Measurements from ENCODE around the gene MPHOSPH6. TPM values are rescaled to one million over a fixed set of nuclear protein-coding genes. Genes with fewer than 3 reads are reported as not detected.
"Not testable (repeated sequence)": the region's sequence is repeated elsewhere in the genome, so short reads cannot be mapped to it uniquely, and the experiment has no call there.

Gene MPHOSPH6
- total RNA-seq, 1 donor from 2014 or later: 46.6 TPM

GRCh38 chr16:82129881-82130280 lies 40.1 kb downstream of the MPHOSPH6 start:
- DNase-seq (ENCODE audit: low read depth): no peak
- TF ChIP-seq CTCF (conservative IDR thresholded peaks at IDR 0.05; ENCODE audit: low read depth, low read length): no peak
- H3K4me3 ChIP-seq (ENCODE audit: low read depth, low read length): no peak overlapping the region

DNA sequence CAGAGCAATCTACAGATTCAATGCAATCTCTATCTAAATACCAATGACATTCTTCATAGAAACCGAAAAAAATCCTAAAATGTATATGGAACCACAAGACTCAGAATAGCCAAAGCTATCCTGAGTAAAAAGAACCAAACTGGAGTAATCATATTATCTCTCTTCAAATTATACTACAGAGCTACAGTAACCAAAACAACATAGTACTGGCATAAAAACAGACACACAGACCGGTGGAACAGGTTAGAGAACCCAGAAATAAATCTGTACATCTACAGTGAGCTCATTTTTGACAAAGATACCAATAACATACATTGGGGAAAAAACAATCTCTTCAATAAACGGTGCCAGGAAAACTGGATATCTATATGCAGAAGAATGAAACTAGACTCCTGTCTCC lies 45.4 kb downstream of the MPHOSPH6 start:
- no peak for TF ChIP-seq CTCF (conservative IDR thresholded peaks at IDR 0.05; ENCODE audit: low read depth, low read length)
- no peak overlapping the region for H3K4me3 ChIP-seq (ENCODE audit: low read depth, low read length)
- DNase-seq (ENCODE audit: low read depth): no peak

DNA sequence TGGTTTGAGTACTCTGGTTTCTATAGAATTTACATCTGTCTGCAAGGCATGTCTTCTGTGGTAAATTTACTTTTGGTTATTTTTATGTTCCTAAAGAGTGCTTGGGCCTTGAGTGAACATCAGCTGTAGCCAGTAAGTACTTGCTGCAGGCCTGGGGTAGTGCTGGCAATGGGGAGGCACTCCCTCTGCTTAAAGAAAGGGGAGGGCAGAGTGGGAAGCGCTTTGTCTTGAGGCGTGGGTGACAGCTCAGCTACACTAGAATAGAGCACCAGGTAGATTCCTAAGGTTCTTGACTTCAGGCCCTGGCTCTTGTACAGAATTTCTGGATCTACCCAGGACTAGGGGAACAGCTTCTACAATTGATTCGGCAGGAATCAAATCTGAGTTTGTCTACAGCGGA lies 50.6 kb downstream of the MPHOSPH6 start:
- TF ChIP-seq CTCF (conservative IDR thresholded peaks at IDR 0.05; ENCODE audit: low read depth, low read length): no peak
- DNase-seq (ENCODE audit: low read depth): no peak
- no peak overlapping the region for H3K4me3 ChIP-seq (ENCODE audit: low read depth, low read length)

DNA sequence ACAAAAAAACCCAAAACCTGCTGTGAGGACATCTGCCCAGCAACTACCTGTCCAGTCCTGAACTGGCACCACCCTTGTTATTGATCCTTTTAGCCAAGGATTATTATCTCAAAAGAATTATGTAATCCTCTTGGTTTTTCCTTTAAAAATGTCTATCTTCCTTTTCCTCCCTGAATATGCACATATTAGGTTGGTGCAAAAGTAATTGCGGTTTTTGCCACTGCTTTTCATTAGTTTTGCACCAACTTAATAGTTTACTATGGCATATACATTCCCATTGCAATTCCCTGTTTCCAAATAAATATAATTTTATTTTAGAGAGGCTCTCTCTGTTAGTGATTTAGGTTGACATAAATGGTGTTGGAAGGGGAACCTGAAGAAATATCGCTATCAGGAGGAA lies 51.3 kb downstream of the MPHOSPH6 start:
- DNase-seq (ENCODE audit: low read depth): no peak
- TF ChIP-seq CTCF (conservative IDR thresholded peaks at IDR 0.05; ENCODE audit: low read depth, low read length): no peak
- no peak overlapping the region for H3K4me3 ChIP-seq (ENCODE audit: low read depth, low read length)

- no peak for DNase-seq (ENCODE audit: low read depth)
Measured at GRCh38 chr16:82116535-82116934, 53.5 kb downstream of the MPHOSPH6 start.

DNA sequence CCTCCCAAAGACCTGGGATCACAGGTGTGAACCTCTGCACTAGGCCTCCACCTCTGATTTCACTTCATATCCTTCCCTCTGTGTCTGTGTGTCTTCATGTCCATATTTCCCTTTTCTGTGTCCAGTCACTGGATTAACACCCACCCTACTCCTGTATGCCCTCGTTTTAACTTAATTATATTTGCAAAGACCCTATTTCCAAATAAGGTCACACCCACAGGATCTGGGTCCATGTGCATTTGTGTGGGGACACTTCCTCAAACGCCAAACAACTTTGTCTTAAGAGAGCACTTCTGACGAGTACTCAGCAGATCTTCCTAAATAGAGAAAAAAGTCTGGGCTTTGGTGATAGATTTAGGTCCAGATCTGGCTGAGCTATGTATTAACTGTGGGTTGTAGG lies 56.3 kb downstream of the MPHOSPH6 start:
- no peak overlapping the region for H3K4me3 ChIP-seq (ENCODE audit: low read depth, low read length)
- DNase-seq (ENCODE audit: low read depth): no peak
- no peak for TF ChIP-seq CTCF (conservative IDR thresholded peaks at IDR 0.05; ENCODE audit: low read depth, low read length)

More at GRCh38 chr16:82116535-82116934, 53.5 kb downstream of the MPHOSPH6 start:
- no peak for TF ChIP-seq CTCF (conservative IDR thresholded peaks at IDR 0.05; ENCODE audit: low read depth, low read length)
- H3K4me3 ChIP-seq (ENCODE audit: low read depth, low read length): no peak overlapping the region

- TF ChIP-seq CTCF (conservative IDR thresholded peaks at IDR 0.05; ENCODE audit: low read depth, low read length): no peak
- no peak overlapping the region for H3K4me3 ChIP-seq (ENCODE audit: low read depth, low read length)
- no peak for DNase-seq (ENCODE audit: low read depth)
Measured at GRCh38 chr16:82111944-82112343, 58.1 kb downstream of the MPHOSPH6 start.

DNA sequence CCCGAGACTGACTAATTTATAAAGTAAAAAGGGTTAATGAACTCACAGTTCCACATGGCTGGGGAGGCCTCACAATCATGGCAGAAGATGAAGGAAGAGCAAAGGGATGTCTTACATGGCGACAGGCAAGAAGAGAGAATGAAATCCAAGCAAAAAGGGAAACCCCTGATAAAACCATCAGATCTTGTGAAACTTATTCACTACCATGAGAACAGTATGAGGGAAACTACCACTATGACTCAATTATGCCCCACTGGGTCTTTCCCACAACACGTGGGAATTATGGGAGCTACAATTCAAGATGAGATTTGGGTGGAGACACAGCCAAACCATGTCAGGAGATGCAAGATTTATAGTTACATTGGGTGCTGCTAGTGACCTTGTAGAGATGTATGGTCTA lies 60.8 kb downstream of the MPHOSPH6 start:
- not testable (repeated sequence) for DNase-seq (ENCODE audit: low read depth); H3K4me3 ChIP-seq (ENCODE audit: low read depth, low read length)
